Uterus (tissue), 4 donors: ENCODE measurements around the gene CAPN15. TPM values are rescaled to one million over a fixed set of nuclear protein-coding genes. Genes with fewer than 3 reads are reported as not detected.

Source experiments
- DNase-seq, 2 donors: peaks; one replicate each; pipeline ENCODE4 v3.0.0-alpha.2; 2019 to 2020
- H3K27ac ChIP-seq, 2 donors: fragments of 200-600 bp; sonication (generic); 1 replicate in 1 of 2; 2 replicates in 1 of 2; pipeline ENCODE4 v1.5.1; 2016 to 2018
- H3K27me3 ChIP-seq, 2 donors: fragments of 200-600 bp; sonication (generic); one replicate each; pipeline ENCODE4 v1.5.1; 2018 to 2019; ENCODE audit warnings: control low read depth in 1 of 2
- H3K36me3 ChIP-seq, 2 donors: fragments of 200-600 bp; sonication (generic); one replicate each; pipeline ENCODE4 v1.5.1; 2019; ENCODE audit warnings: control low read depth in 1 of 2
- H3K4me1 ChIP-seq, 2 donors: fragments of 200-600 bp; sonication (generic); one replicate each; pipeline ENCODE4 v1.5.1; 2018 to 2019; ENCODE audit warnings: control low read depth in 1 of 2
- H3K4me3 ChIP-seq, 2 donors: fragments of 200-600 bp; sonication (generic); 1 replicate in 1 of 2; 2 replicates in 1 of 2; pipeline ENCODE4 v1.5.1; 2018 to 2019; ENCODE audit warnings: mild to moderate bottlenecking in 1 of 2
- H3K9me3 ChIP-seq, 2 donors: fragments of 200-600 bp; sonication (generic); one replicate each; pipeline ENCODE4 v1.5.1; 2019; ENCODE audit warnings: control low read depth in 1 of 2
- CTCF ChIP-seq, 4 experiments: fragments of 200-600 bp in 2 of 4; fragments of 450-650 bp in 2 of 4; sonication (generic) in 2 of 4; IDR thresholded peaks; one replicate each; pipeline ENCODE4 v1.5.1; 2016 to 2019; ENCODE audit warnings: antibody characterized with exemption in 4 of 4, mild to moderate bottlenecking in 2 of 4, moderate library complexity in 1 of 4
- POLR2A ChIP-seq, 2 donors: fragments of 450-650 bp; IDR thresholded peaks; one replicate each; pipeline ENCODE4 v1.6.1; 2016; ENCODE audit warnings: antibody characterized with exemption in 2 of 2, mild to moderate bottlenecking in 1 of 2, moderate library complexity in 1 of 2
- intact Hi-C: fragments of 100-400 bp; cut with DNase I; formaldehyde crosslinking; loops from one replicate; pipeline ENCODE4 v1.15.1; 2023; ENCODE audit warnings: low total_unique reads
- total RNA-seq, 4 donors: library from RNA; depleted of rRNA in 3 of 4; stranded (reverse); fragments of >200 nt in 3 of 4; gene quantifications; one replicate each; pipeline versions ENCODE4 v1.1.0 to v1.2.4, GENCODE V29; 2014 to 2023
- donor health status: DM: yes; HTN: yes; CAD: no.

The CAPN15 gene
- total RNA-seq, 4 donors from 2014 or later, result 7.9 to 37.3 (median 19.3) TPM

- TF ChIP-seq POLR2A (IDR thresholded peaks at IDR 0.05), result no peak
- no peak for TF ChIP-seq CTCF (IDR thresholded peaks at IDR 0.05)
Observed at GRCh38 chr16:568401-569258, 41.1 kb downstream of the CAPN15 start.

GRCh38 chr16:569445-570254 lies 42.1 kb downstream of the CAPN15 start, which contains the start of gene PIGQ:
PIGQ (plus strand) TSS chr16:569968; CDS start chr16:574075, 4,107 bp downstream.
- Histone ChIP-seq H3K9me3 (no peaks in the 10 kb centered on the region), H3K4me3 (peak within 1 kb of the TSS; percentile 58 to 80), H3K27ac (peak within 1 kb of the TSS; percentile 76 to 78), H3K4me1 (peaks cover 13 to 15% of the 10 kb centered on the region in 2 donors), H3K27me3 (no peaks in the 10 kb centered on the region), H3K36me3 (no peaks in the 10 kb centered on the region)
- DNase-seq, result peak; percentile 62 to 65
- intact Hi-C loops, result loop anchor here (10.0 kb wide), 1 partner anchor 95 kb away; the partner anchor contains the start of gene RHOT2
- no peak for TF ChIP-seq CTCF (IDR thresholded peaks at IDR 0.05)
- TF ChIP-seq POLR2A (IDR thresholded peaks at IDR 0.05), result peak in 1 of 2 donors; percentile 34

More at GRCh38 chr16:568401-569258, 41.1 kb downstream of the CAPN15 start:
- H3K36me3 ChIP-seq, result no peaks in the 10 kb centered on the region
- H3K4me3 ChIP-seq, result peak overlapping the region; percentile 58 to 80
- peaks cover 13 to 15% of the 10 kb centered on the region in 2 donors for H3K4me1 ChIP-seq
- no peaks in the 10 kb centered on the region for H3K27me3 ChIP-seq
- peak overlapping the region; percentile 76 to 78 for H3K27ac ChIP-seq
- no peak for DNase-seq
- H3K9me3 ChIP-seq, result no peaks in the 10 kb centered on the region
- intact Hi-C loops, result no loop called here

GRCh38 chr16:572865-573650 lies 45.5 kb downstream of the CAPN15 start:
- Histone ChIP-seq H3K27me3 (no peaks in the 10 kb centered on the region), H3K27ac (no peak overlapping the region), H3K4me1 (no peaks in the 10 kb centered on the region), H3K4me3 (no peak overlapping the region), H3K36me3 (no peaks in the 10 kb centered on the region), H3K9me3 (no peaks in the 10 kb centered on the region)
- no peak for DNase-seq
- TF ChIP-seq POLR2A (IDR thresholded peaks at IDR 0.05), result no peak
- TF ChIP-seq CTCF (IDR thresholded peaks at IDR 0.05), result no peak
- intact Hi-C loops, result loop anchor here (10.0 kb wide), 1 partner anchor 92 kb away; the partner anchor contains the start of gene RHOT2

- intact Hi-C loops, result loop anchor here (10.0 kb wide), 1 partner anchor 91 kb away; the partner anchor contains the start of gene RHOT2
- no peaks in the 10 kb centered on the region for H3K36me3 ChIP-seq
- TF ChIP-seq CTCF (IDR thresholded peaks at IDR 0.05) (no peak), POLR2A (IDR thresholded peaks at IDR 0.05) (no peak)
- H3K27me3 ChIP-seq, result no peaks in the 10 kb centered on the region
- H3K4me3 ChIP-seq, result no peak overlapping the region
- H3K27ac ChIP-seq, result no peak overlapping the region
- H3K4me1 ChIP-seq, result no peaks in the 10 kb centered on the region
- no peak for DNase-seq
- H3K9me3 ChIP-seq, result no peaks in the 10 kb centered on the region
Observed at GRCh38 chr16:574021-574760, 46.7 kb downstream of the CAPN15 start.
